Measurements from ENCODE around the gene CTSC. TPM values are rescaled to one million over a fixed set of nuclear protein-coding genes. Genes with fewer than 3 reads are reported as not detected.
"Not testable (repeated sequence)": the region's sequence is repeated elsewhere in the genome, so short reads cannot be mapped to it uniquely, and the experiment has no call there.

CTSC gene
- total RNA-seq, 2 donors from 2014 or later, result 96.7 to 147 TPM

DNA sequence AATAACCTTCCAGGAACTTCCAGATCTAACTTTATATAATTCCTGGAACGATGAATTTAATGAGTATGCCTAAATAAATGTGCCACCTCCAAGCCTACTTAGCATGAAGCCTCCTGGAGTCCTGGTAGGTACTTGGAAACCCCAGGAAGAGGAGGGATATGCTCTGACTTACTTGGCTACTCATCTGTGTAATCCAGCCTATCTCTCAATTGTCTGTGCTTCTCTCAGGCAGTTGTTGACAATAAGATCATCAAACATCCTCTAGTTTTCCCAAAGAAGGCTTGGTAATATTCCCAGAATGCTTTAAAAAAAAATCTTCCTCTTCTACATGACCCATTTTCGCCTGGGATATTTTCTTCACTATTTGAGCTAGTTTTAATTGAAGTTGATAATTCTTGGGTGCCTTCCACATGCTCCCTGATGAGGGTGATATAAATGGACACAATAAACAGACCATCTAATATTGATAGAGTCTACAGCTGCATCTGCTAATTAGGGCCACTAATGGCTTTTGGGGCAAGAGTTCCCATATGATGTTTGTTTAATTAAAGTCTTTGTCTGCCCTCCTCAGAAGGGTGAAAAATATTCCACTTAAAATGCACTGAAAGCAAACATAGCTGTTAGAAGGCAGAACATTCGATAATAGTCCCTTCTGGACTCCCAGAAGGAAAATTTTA lies 86.8 kb downstream of the CTSC start:
- Histone ChIP-seq H3K4me1 (no peaks in the 10 kb centered on the region), H3K9me3 (no peaks in the 10 kb centered on the region), H3K27ac (no peak overlapping the region), H3K27me3 (no peaks in the 10 kb centered on the region), H3K36me3 (no peaks in the 10 kb centered on the region), H3K4me3 (no peak overlapping the region), H3K9ac (ENCODE audit: low read depth in 2 of 2, low read length in 2 of 2) (no peak overlapping the region)
- no peak for DNase-seq
- TF ChIP-seq, protein P1, sequence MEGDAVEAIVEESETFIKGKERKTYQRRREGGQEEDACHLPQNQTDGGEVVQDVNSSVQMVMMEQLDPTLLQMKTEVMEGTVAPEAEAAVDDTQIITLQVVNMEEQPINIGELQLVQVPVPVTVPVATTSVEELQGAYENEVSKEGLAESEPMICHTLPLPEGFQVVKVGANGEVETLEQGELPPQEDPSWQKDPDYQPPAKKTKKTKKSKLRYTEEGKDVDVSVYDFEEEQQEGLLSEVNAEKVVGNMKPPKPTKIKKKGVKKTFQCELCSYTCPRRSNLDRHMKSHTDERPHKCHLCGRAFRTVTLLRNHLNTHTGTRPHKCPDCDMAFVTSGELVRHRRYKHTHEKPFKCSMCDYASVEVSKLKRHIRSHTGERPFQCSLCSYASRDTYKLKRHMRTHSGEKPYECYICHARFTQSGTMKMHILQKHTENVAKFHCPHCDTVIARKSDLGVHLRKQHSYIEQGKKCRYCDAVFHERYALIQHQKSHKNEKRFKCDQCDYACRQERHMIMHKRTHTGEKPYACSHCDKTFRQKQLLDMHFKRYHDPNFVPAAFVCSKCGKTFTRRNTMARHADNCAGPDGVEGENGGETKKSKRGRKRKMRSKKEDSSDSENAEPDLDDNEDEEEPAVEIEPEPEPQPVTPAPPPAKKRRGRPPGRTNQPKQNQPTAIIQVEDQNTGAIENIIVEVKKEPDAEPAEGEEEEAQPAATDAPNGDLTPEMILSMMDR (IDR thresholded peaks at IDR 0.05), result no peak
- intact Hi-C loops (cut with DNase I), result no loop called here

DNA sequence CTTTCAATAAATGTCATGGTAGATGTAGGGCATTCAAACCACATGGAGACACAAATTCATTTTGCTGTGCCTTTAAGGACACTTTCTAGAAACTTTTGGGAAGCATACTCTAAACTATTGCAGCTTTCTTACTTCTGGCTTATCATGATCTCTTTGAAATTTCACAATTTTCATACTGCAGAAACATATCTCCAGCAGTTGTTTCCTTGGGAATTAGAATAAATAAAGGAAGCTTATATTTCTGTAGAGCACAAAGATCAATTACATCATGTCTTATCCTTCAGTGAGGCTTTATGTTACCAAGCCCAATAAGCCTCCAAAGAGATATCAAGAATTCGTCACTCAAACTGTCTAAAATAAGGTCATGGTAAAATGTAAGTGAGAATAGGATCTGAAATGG lies 87.8 kb downstream of the CTSC start:
- DNase-seq, result no peak
- no peaks in the 10 kb centered on the region for H3K36me3 ChIP-seq
- no peaks in the 10 kb centered on the region for H3K4me1 ChIP-seq
- H3K27me3 ChIP-seq, result no peaks in the 10 kb centered on the region
- TF ChIP-seq, protein P1 (IDR thresholded peaks at IDR 0.05), result no peak
- H3K9me3 ChIP-seq, result no peaks in the 10 kb centered on the region
- no peak overlapping the region for H3K27ac ChIP-seq
- H3K9ac ChIP-seq (ENCODE audit: low read depth in 2 of 2, low read length in 2 of 2), result no peak overlapping the region
- no peak overlapping the region for H3K4me3 ChIP-seq
- intact Hi-C loops (cut with DNase I), result no loop called here

DNA sequence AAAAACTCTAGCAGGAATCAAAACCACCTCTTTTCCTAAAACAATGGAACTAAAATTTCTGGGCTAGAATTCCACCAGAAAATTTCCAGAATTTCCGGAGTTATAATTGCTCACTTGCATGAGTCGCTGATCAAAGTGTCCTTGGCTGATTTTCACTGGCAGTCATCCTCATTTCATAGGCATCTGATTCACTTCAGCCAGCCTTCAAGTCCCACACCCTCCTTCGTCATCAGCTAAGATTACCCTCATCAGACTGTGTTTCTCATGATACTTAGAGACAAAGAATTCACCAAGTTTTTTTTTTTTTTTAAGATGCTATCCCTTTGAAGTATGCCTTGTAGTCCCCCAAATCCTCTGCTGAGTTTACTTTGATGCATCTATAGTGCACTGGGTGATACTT lies 90.8 kb downstream of the CTSC start:
- H3K9ac ChIP-seq (ENCODE audit: low read depth in 2 of 2, low read length in 2 of 2), result no peak overlapping the region
- H3K27ac ChIP-seq, result no peak overlapping the region
- no peaks in the 10 kb centered on the region for H3K9me3 ChIP-seq
- H3K4me1 ChIP-seq, result no peaks in the 10 kb centered on the region
- no peak for DNase-seq
- no peaks in the 10 kb centered on the region for H3K36me3 ChIP-seq
- no peaks in the 10 kb centered on the region for H3K27me3 ChIP-seq
- H3K4me3 ChIP-seq, result no peak overlapping the region
- intact Hi-C loops (cut with DNase I), result no loop called here
- TF ChIP-seq, protein P1 (IDR thresholded peaks at IDR 0.05), result no peak

DNA sequence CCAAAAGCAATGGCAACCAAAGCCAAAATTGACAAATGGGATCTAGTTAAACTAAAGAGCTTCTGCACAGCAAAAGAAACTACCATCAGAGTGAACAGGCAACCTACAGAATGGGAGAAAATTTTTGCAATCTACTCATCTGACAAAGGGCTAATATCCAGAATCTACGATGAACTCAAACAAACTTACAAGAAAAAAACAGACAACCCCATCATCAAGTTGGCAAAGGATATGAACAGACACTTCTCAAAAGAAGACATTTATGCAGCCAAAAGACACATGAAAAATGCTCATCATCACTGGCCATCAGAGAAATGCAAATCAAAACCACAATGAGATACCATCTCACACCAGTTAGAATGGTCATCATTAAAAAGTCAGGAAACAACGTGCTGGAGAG lies 92.0 kb downstream of the CTSC start:
- H3K27ac ChIP-seq; H3K27me3 ChIP-seq; intact Hi-C loops (cut with DNase I); H3K9me3 ChIP-seq; H3K9ac ChIP-seq (ENCODE audit: low read depth in 2 of 2, low read length in 2 of 2); H3K4me3 ChIP-seq; DNase-seq; H3K4me1 ChIP-seq; H3K36me3 ChIP-seq: not testable (repeated sequence)

Other genes with a start within 250 kb of the CTSC start
- gene RAB38, start 162.3 kb downstream of the CTSC start, total RNA-seq, result 1 to 10 TPM; 1.6 to 4.9 TPM

All from colonic mucosa (tissue), 4 donors.